Measurements from ENCODE around the gene DTD1. TPM values are rescaled to one million over a fixed set of nuclear protein-coding genes. Genes with fewer than 3 reads are reported as not detected.
"Not testable (repeated sequence)": the region's sequence is repeated elsewhere in the genome, so short reads cannot be mapped to it uniquely, and the experiment has no call there.

DTD1 gene
- total RNA-seq, 1 donor from 2014 or later: 38.1 TPM

GRCh38 chr20:18754653-18755045 is 166.8 kb downstream of the DTD1 start:
- H4K20me1 ChIP-seq (ENCODE audit: insufficient read depth, low read length): no peaks in the 10 kb centered on the region
- H3K79me2 ChIP-seq (ENCODE audit: insufficient read depth, low read length): no peaks in the 10 kb centered on the region
- DNase-seq (ENCODE audit: low read depth) (no peak), FAIRE-seq (no peak)
- no peaks in the 10 kb centered on the region for H3K9me3 ChIP-seq (ENCODE audit: insufficient read depth, low read depth, low read length)
- Mint-ChIP-seq H3K4me3 (ENCODE audit: unreplicated experiment) (no peak overlapping the region), H3K27me3 (ENCODE audit: low read depth, unreplicated experiment) (no peaks in the 10 kb centered on the region), H3K36me3 (ENCODE audit: low read depth, unreplicated experiment) (no peaks in the 10 kb centered on the region), H3K4me1 (ENCODE audit: low read depth, unreplicated experiment) (peaks cover 3% of the 10 kb centered on the region), H3K9me3 (ENCODE audit: unreplicated experiment) (no peaks in the 10 kb centered on the region), H3K27ac (ENCODE audit: unreplicated experiment) (no peak overlapping the region)
- TF ChIP-seq, protein P1, sequence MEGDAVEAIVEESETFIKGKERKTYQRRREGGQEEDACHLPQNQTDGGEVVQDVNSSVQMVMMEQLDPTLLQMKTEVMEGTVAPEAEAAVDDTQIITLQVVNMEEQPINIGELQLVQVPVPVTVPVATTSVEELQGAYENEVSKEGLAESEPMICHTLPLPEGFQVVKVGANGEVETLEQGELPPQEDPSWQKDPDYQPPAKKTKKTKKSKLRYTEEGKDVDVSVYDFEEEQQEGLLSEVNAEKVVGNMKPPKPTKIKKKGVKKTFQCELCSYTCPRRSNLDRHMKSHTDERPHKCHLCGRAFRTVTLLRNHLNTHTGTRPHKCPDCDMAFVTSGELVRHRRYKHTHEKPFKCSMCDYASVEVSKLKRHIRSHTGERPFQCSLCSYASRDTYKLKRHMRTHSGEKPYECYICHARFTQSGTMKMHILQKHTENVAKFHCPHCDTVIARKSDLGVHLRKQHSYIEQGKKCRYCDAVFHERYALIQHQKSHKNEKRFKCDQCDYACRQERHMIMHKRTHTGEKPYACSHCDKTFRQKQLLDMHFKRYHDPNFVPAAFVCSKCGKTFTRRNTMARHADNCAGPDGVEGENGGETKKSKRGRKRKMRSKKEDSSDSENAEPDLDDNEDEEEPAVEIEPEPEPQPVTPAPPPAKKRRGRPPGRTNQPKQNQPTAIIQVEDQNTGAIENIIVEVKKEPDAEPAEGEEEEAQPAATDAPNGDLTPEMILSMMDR (IDR thresholded peaks at IDR 0.05; ENCODE audit: insufficient read depth, low read depth, low read length): no peak
- no peak overlapping the region for H2AFZ ChIP-seq (ENCODE audit: low read depth, low read length)
- H3K27ac ChIP-seq (ENCODE audit: low read depth, low read length): no peak overlapping the region
- no peaks in the 10 kb centered on the region for H3K36me3 ChIP-seq (ENCODE audit: insufficient read depth, low read length)
- H3K4me2 ChIP-seq (ENCODE audit: low read length): no peak overlapping the region
- no peaks in the 10 kb centered on the region for H3K27me3 ChIP-seq (ENCODE audit: insufficient read depth, low read length)
- H3K4me3 ChIP-seq (ENCODE audit: insufficient read depth, low read depth, low read length): no peak overlapping the region
- no peaks in the 10 kb centered on the region for H3K4me1 ChIP-seq (ENCODE audit: insufficient read depth, low read length)
- no peak overlapping the region for H3K9ac ChIP-seq (ENCODE audit: low read length)

DNA sequence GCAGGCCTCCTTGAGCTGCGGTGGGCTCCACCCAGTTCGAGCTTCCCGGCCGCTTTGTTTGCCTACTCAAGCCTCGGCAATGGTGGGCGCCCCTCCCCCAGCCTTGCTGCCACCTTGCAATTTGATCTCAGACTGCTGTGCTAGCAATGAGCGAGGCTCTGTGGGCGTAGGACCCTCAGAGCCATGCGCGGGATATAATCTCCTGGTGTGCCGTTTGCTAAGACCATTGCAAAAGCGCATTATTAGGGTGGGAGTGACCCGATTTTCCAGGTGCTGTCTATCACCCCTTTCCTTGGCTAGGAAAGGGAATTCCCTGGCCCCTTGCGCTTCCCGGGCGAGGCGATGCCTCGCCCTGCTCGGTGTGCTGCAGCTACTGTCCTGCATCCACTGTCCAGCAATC is 173.0 kb downstream of the DTD1 start:
- not testable (repeated sequence) for H4K20me1 ChIP-seq (ENCODE audit: insufficient read depth, low read length); H3K27ac Mint-ChIP-seq (ENCODE audit: unreplicated experiment); H3K9ac ChIP-seq (ENCODE audit: low read length); H3K27ac ChIP-seq (ENCODE audit: low read depth, low read length); H3K79me2 ChIP-seq (ENCODE audit: insufficient read depth, low read length); H3K9me3 ChIP-seq (ENCODE audit: insufficient read depth, low read depth, low read length); DNase-seq (ENCODE audit: low read depth); H3K27me3 Mint-ChIP-seq (ENCODE audit: low read depth, unreplicated experiment); H3K9me3 Mint-ChIP-seq (ENCODE audit: unreplicated experiment); H3K4me3 ChIP-seq (ENCODE audit: insufficient read depth, low read depth, low read length); H3K4me2 ChIP-seq (ENCODE audit: low read length); H3K36me3 Mint-ChIP-seq (ENCODE audit: low read depth, unreplicated experiment); H3K4me3 Mint-ChIP-seq (ENCODE audit: unreplicated experiment); H3K36me3 ChIP-seq (ENCODE audit: insufficient read depth, low read length); H3K4me1 ChIP-seq (ENCODE audit: insufficient read depth, low read length); H2AFZ ChIP-seq (ENCODE audit: low read depth, low read length); FAIRE-seq; H3K4me1 Mint-ChIP-seq (ENCODE audit: low read depth, unreplicated experiment); H3K27me3 ChIP-seq (ENCODE audit: insufficient read depth, low read length)

GRCh38 chr20:18767676-18768075 is 179.8 kb downstream of the DTD1 start:
- FAIRE-seq (no peak), DNase-seq (ENCODE audit: low read depth) (no peak)
- Mint-ChIP-seq H3K4me1 (ENCODE audit: low read depth, unreplicated experiment) (no peaks in the 10 kb centered on the region), H3K27ac (ENCODE audit: unreplicated experiment) (no peak overlapping the region), H3K9me3 (ENCODE audit: unreplicated experiment) (no peaks in the 10 kb centered on the region), H3K36me3 (ENCODE audit: low read depth, unreplicated experiment) (peaks cover 3% of the 10 kb centered on the region), H3K27me3 (ENCODE audit: low read depth, unreplicated experiment) (no peaks in the 10 kb centered on the region), H3K4me3 (ENCODE audit: unreplicated experiment) (no peak overlapping the region)
- TF ChIP-seq EZH2 (IDR thresholded peaks at IDR 0.05; ENCODE audit: insufficient read depth, low read length): no peak
- TF ChIP-seq, protein P1 (IDR thresholded peaks at IDR 0.05; ENCODE audit: insufficient read depth, low read depth, low read length): no peak
- no peaks in the 10 kb centered on the region for H3K9me3 ChIP-seq (ENCODE audit: insufficient read depth, low read depth, low read length)
- no peaks in the 10 kb centered on the region for H4K20me1 ChIP-seq (ENCODE audit: insufficient read depth, low read length)
- no peaks in the 10 kb centered on the region for H3K27me3 ChIP-seq (ENCODE audit: insufficient read depth, low read length)
- no peaks in the 10 kb centered on the region for H3K4me1 ChIP-seq (ENCODE audit: insufficient read depth, low read length)
- H3K36me3 ChIP-seq (ENCODE audit: insufficient read depth, low read length): no peaks in the 10 kb centered on the region
- no peak overlapping the region for H2AFZ ChIP-seq (ENCODE audit: low read depth, low read length)
- no peak overlapping the region for H3K4me2 ChIP-seq (ENCODE audit: low read length)
- H3K79me2 ChIP-seq (ENCODE audit: insufficient read depth, low read length): no peaks in the 10 kb centered on the region
- H3K4me3 ChIP-seq (ENCODE audit: insufficient read depth, low read depth, low read length): no peak overlapping the region
- H3K9ac ChIP-seq (ENCODE audit: low read length): no peak overlapping the region
- no peak overlapping the region for H3K27ac ChIP-seq (ENCODE audit: low read depth, low read length)

Data from astrocyte (in vitro differentiated cells and primary cell).